Hematopoietic multipotent progenitor cell treated with erythropoietin and hydrocortisone succinate and interleukin-3 and kit ligand, for 6 days (in vitro differentiated cells): ENCODE data around the gene ADAM20.
A peak's percentile ranks its signal among the peaks of the same experiment; 100 is the strongest.
"Not testable (repeated sequence)": the region's sequence is repeated elsewhere in the genome, so short reads cannot be mapped to it uniquely, and the experiment has no call there.

Experiments
- DNase-seq: peaks from one replicate; pipeline ENCODE4 v3.0.0-alpha.2; 2015

ADAM20 gene

GRCh38 chr14:70534904-70535303, at the start of gene ADAM20:
Gene ADAM20 (minus strand): TSS chr14:70535004. CDS start chr14:70524757, 10,247 bp downstream.
- no peak for DNase-seq

- DNase-seq: no peak
Observed at GRCh38 chr14:70576891-70577290, 42.1 kb upstream of the ADAM20 start.

GRCh38 chr14:70573050-70573449, 38.2 kb upstream of the ADAM20 start:
- DNase-seq: no peak

- DNase-seq: no peak
Observed at GRCh38 chr14:70571139-70571538, 36.3 kb upstream of the ADAM20 start.

GRCh38 chr14:70567791-70568190, 33.0 kb upstream of the ADAM20 start:
- DNase-seq: peak; percentile 83

GRCh38 chr14:70563869-70564268, 29.1 kb upstream of the ADAM20 start:
- DNase-seq: no peak

GRCh38 chr14:70563417-70563816, 28.6 kb upstream of the ADAM20 start:
- no peak for DNase-seq

- DNase-seq: peak; percentile 79
Observed at GRCh38 chr14:70558356-70558755, 23.6 kb upstream of the ADAM20 start.

- DNase-seq: no peak
Observed at GRCh38 chr14:70555890-70556289, 21.1 kb upstream of the ADAM20 start.

GRCh38 chr14:70538087-70538486, 3.3 kb upstream of the ADAM20 start:
- DNase-seq: no peak

GRCh38 chr14:70536830-70537229, 2.0 kb upstream of the ADAM20 start:
- no peak for DNase-seq

GRCh38 chr14:70530417-70530816, 4.4 kb downstream of the ADAM20 start:
- no peak for DNase-seq

GRCh38 chr14:70527501-70528105, 7.2 kb downstream of the ADAM20 start:
- peak; percentile 63 for DNase-seq

GRCh38 chr14:70525691-70526090, 9.1 kb downstream of the ADAM20 start:
- peak; percentile 32 for DNase-seq

- DNase-seq: no peak
Observed at GRCh38 chr14:70515811-70516210, 19.0 kb downstream of the ADAM20 start.

- peak; percentile 71 for DNase-seq
Observed at GRCh38 chr14:70514168-70515069, 20.4 kb downstream of the ADAM20 start.

- DNase-seq: no peak
Observed at GRCh38 chr14:70498191-70498590, 36.6 kb downstream of the ADAM20 start.

- no peak for DNase-seq
Observed at GRCh38 chr14:70489579-70490200, 45.1 kb downstream of the ADAM20 start.

- not testable (repeated sequence) for DNase-seq
Observed at GRCh38 chr14:70477356-70478105, 57.3 kb downstream of the ADAM20 start.

- DNase-seq: not testable (repeated sequence)
Observed at GRCh38 chr14:70475459-70475858, 59.3 kb downstream of the ADAM20 start.

- DNase-seq: no peak
Observed at GRCh38 chr14:70473825-70474224, 61.0 kb downstream of the ADAM20 start.
